ENCODE results near the gene LAMA2.

The LAMA2 gene

DNA sequence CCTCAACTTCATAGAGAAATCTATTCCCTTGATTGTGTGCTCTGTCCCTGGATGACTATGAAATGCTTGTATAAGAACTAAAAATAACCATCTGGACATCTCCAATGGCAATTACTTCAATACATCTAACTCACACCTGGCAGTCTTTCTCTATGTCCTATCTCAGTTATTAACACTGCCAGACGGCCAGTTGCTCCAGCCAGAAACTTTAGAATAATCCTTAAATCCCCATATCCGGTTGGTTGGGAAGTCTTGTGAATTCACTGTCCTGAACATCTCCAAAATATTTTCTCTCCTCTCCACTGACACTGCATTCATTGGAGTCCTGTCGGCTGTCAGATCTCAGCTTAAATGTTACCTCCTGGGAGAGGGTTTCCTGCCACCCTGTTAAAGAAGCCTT lies 12.2 kb upstream of the LAMA2 start:
- H3K4me3 ChIP-seq (ENCODE audit: low read length in 2 of 2) = no peak overlapping the region
- no peaks in the 10 kb centered on the region for H3K27me3 ChIP-seq (ENCODE audit: control insufficient read depth in 1 of 2, insufficient read depth in 2 of 2, low read length in 2 of 2)
- no peaks in the 10 kb centered on the region for H3K36me3 ChIP-seq (ENCODE audit: control insufficient read depth in 2 of 2, insufficient read depth in 2 of 2, low read length in 2 of 2)
- H3K27ac ChIP-seq (ENCODE audit: low read length) = no peak overlapping the region
- no peak overlapping the region for H3K9ac ChIP-seq (ENCODE audit: low read length in 2 of 2)
- H3K4me1 ChIP-seq (ENCODE audit: control insufficient read depth, insufficient read depth, low read length) = no peaks in the 10 kb centered on the region
- H3K9me3 ChIP-seq (ENCODE audit: control insufficient read depth in 2 of 2, low read length in 2 of 2) = no peaks in the 10 kb centered on the region

DNA sequence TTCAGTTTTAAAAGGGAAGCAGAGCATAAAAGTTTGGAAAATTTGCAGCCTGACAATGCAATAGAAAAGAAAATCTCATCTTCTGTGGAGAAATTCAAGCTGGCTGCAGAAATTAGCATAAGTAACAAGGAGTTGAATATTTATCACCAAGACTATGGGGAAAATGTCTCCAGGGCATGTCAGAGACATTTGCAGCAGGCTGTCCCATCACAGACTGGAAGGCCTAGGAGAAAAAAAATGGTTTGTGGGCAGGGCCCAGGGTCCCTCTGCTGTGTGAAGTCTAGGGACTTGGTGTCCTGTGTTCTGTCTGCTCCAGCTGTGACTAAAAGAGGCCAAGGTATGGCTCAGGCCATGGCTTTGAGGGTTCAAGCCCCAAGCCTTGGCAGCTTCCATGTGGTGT lies 8.1 kb upstream of the LAMA2 start:
- H3K36me3 ChIP-seq (ENCODE audit: control insufficient read depth in 2 of 2, insufficient read depth in 2 of 2, low read length in 2 of 2) = no peaks in the 10 kb centered on the region
- no peaks in the 10 kb centered on the region for H3K4me1 ChIP-seq (ENCODE audit: control insufficient read depth, insufficient read depth, low read length)
- no peaks in the 10 kb centered on the region for H3K9me3 ChIP-seq (ENCODE audit: control insufficient read depth in 2 of 2, low read length in 2 of 2)
- no peaks in the 10 kb centered on the region for H3K27me3 ChIP-seq (ENCODE audit: control insufficient read depth in 1 of 2, insufficient read depth in 2 of 2, low read length in 2 of 2)
- no peak overlapping the region for H3K9ac ChIP-seq (ENCODE audit: low read length in 2 of 2)
- H3K27ac ChIP-seq (ENCODE audit: low read length) = no peak overlapping the region
- no peak overlapping the region for H3K4me3 ChIP-seq (ENCODE audit: low read length in 2 of 2)

DNA sequence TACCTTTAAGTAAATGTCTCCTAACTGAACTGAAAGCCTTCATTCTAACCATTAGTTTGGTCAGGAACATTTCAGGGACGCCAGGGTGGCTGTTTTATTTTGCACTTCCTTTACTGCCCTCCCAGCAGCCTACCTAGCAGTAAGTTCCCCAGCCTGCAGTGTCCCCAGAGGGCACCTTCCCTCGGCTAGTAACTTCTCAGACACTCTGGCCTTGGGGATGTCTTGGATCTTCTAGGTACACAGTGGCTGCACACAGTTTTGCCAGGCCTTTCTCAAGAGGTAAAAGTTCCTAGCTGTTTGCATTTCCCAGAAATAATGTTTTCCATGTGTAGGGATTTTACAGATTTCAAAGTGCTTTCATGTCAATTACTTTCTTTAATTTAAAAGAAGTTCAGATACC lies 378 bp upstream of the LAMA2 start:
- H3K27ac ChIP-seq (ENCODE audit: low read length) = peak overlapping the region; percentile 46
- H3K4me3 ChIP-seq (ENCODE audit: low read length in 2 of 2) = peak overlapping the region; percentile 80 to 84
- H3K36me3 ChIP-seq (ENCODE audit: control insufficient read depth in 2 of 2, insufficient read depth in 2 of 2, low read length in 2 of 2) = no peaks in the 10 kb centered on the region
- no peaks in the 10 kb centered on the region for H3K4me1 ChIP-seq (ENCODE audit: control insufficient read depth, insufficient read depth, low read length)
- no peaks in the 10 kb centered on the region for H3K27me3 ChIP-seq (ENCODE audit: control insufficient read depth in 1 of 2, insufficient read depth in 2 of 2, low read length in 2 of 2)
- no peaks in the 10 kb centered on the region for H3K9me3 ChIP-seq (ENCODE audit: control insufficient read depth in 2 of 2, low read length in 2 of 2)
- peak overlapping the region; percentile 60 to 61 for H3K9ac ChIP-seq (ENCODE audit: low read length in 2 of 2)

DNA sequence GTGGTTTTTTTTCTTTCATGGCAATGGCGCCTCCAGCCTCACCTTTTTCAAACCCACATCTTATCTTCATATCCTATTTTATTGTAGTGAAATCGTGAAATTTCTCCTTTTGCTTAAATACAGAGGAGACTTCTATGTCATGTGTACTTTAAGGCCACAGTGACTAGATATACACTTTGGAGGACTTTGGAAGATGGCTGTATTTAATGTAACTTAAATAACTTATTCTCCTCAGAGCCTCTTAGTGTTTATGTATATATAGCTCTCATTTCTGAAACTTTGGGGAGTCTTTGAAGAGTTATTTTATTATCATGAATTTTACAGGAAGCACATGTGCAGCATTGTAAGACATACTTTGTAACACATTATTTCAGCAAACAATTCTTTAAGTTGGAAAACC lies 968 bp downstream of the LAMA2 start:
- peak overlapping the region in 1 of 2 donors; percentile 34 for H3K9ac ChIP-seq (ENCODE audit: low read length in 2 of 2)
- H3K4me1 ChIP-seq (ENCODE audit: control insufficient read depth, insufficient read depth, low read length) = no peaks in the 10 kb centered on the region
- no peaks in the 10 kb centered on the region for H3K27me3 ChIP-seq (ENCODE audit: control insufficient read depth in 1 of 2, insufficient read depth in 2 of 2, low read length in 2 of 2)
- H3K9me3 ChIP-seq (ENCODE audit: control insufficient read depth in 2 of 2, low read length in 2 of 2) = no peaks in the 10 kb centered on the region
- peak overlapping the region; percentile 21 to 84 for H3K4me3 ChIP-seq (ENCODE audit: low read length in 2 of 2)
- H3K27ac ChIP-seq (ENCODE audit: low read length) = no peak overlapping the region
- no peaks in the 10 kb centered on the region for H3K36me3 ChIP-seq (ENCODE audit: control insufficient read depth in 2 of 2, insufficient read depth in 2 of 2, low read length in 2 of 2)

DNA sequence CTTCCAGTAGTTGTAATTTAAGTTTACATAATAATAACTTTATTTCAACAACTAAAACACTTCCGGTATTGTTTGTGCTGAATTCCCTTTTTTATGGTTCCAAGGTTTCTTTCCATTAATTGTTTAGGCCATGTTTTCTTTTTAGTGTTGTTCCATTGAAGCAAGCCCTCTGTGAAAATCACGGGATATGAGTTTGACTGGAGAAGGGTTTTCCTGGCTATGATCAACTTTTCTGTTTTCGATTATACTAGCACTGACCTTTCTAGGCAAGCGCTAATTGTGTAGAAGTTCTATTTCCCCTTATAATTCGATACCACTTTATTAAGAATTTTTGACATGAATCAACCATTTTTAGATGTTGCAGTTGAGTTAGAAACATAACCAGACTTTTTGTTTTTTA lies 2.4 kb downstream of the LAMA2 start:
- no peaks in the 10 kb centered on the region for H3K36me3 ChIP-seq (ENCODE audit: control insufficient read depth in 2 of 2, insufficient read depth in 2 of 2, low read length in 2 of 2)
- H3K4me1 ChIP-seq (ENCODE audit: control insufficient read depth, insufficient read depth, low read length) = no peaks in the 10 kb centered on the region
- H3K27ac ChIP-seq (ENCODE audit: low read length) = no peak overlapping the region
- no peak overlapping the region for H3K9ac ChIP-seq (ENCODE audit: low read length in 2 of 2)
- peak overlapping the region in 1 of 2 donors; percentile 84 for H3K4me3 ChIP-seq (ENCODE audit: low read length in 2 of 2)
- H3K27me3 ChIP-seq (ENCODE audit: control insufficient read depth in 1 of 2, insufficient read depth in 2 of 2, low read length in 2 of 2) = no peaks in the 10 kb centered on the region
- H3K9me3 ChIP-seq (ENCODE audit: control insufficient read depth in 2 of 2, low read length in 2 of 2) = no peaks in the 10 kb centered on the region

DNA sequence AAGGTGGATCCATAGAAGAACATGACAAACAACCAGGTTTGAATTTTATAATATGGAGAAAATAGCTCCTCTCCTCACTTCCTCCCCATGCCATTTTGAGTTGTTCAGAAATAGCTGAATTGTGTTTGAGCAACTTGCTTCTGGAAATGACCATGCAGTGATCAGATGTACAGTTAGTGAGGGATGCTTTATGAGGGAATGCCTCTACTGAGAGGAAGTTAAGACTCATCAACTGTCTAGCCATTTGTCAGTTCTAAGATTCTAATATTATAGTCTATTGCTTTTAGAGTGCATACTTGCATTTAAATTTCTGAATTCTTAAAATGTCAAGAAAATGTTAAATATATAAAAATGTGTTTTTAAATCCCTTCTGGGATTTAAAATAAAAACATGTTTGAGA lies 3.8 kb downstream of the LAMA2 start:
- no peak overlapping the region for H3K9ac ChIP-seq (ENCODE audit: low read length in 2 of 2)
- H3K4me1 ChIP-seq (ENCODE audit: control insufficient read depth, insufficient read depth, low read length) = no peaks in the 10 kb centered on the region
- peak overlapping the region in 1 of 2 donors; percentile 84 for H3K4me3 ChIP-seq (ENCODE audit: low read length in 2 of 2)
- no peaks in the 10 kb centered on the region for H3K9me3 ChIP-seq (ENCODE audit: control insufficient read depth in 2 of 2, low read length in 2 of 2)
- no peaks in the 10 kb centered on the region for H3K36me3 ChIP-seq (ENCODE audit: control insufficient read depth in 2 of 2, insufficient read depth in 2 of 2, low read length in 2 of 2)
- H3K27me3 ChIP-seq (ENCODE audit: control insufficient read depth in 1 of 2, insufficient read depth in 2 of 2, low read length in 2 of 2) = no peaks in the 10 kb centered on the region
- no peak overlapping the region for H3K27ac ChIP-seq (ENCODE audit: low read length)

DNA sequence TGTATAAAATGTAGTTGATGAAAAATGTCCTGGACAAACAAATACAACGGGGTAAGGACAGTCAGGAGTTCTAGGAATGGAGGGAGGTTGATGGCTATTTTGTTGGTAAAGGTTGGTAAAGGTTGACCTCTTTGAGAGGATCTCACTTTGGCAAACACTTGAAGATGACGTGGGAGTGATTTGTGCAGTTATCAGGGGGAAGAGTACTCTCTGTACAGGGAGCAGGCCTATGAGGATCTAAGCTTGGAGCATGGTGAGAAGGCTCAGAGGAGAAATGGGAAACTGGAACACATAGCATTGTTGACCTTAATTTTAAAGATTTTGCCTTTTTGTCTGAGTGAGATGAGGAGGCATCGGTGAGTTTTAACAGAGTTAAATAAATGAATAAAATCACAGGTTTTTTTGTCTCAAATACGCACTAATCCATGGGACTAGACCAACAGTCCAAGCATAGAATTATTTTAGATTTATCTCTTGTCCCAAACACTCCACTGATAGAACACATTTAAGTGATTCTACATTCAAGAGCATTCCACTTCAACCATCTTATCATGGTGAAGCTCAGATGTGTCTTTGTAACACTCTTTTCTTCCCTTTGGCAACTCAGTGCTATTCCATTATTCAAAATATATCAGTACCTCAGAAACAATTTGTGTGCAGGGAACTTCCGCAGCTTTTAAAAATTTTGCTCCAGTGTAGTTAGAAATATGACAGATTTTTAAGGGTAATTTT lies 5.7 kb downstream of the LAMA2 start:
- Histone ChIP-seq H3K36me3 (ENCODE audit: control insufficient read depth in 2 of 2, insufficient read depth in 2 of 2, low read length in 2 of 2) (no peaks in the 10 kb centered on the region), H3K27ac (ENCODE audit: low read length) (no peak overlapping the region), H3K9me3 (ENCODE audit: control insufficient read depth in 2 of 2, low read length in 2 of 2) (no peaks in the 10 kb centered on the region), H3K4me3 (ENCODE audit: low read length in 2 of 2) (no peak overlapping the region), H3K4me1 (ENCODE audit: control insufficient read depth, insufficient read depth, low read length) (no peaks in the 10 kb centered on the region), H3K9ac (ENCODE audit: low read length in 2 of 2) (no peak overlapping the region), H3K27me3 (ENCODE audit: control insufficient read depth in 1 of 2, insufficient read depth in 2 of 2, low read length in 2 of 2) (no peaks in the 10 kb centered on the region)

DNA sequence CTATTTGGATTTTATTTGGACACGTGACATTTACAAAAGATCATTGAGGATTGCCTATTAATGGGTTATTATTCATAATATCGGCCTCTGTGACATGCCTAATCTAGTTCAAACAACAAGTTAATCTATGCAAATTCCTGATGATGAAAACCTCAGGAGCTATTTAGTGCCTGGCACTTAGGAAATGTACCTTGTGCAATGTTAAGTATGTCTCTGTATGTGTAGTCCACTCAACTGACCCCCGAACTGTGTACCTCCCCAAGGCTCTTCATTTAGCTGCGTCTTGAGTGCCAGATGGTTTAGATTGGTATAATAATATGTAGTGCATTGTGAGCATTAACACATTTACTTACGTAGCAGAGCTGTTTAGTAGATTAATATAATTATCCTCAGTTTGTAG lies 6.9 kb downstream of the LAMA2 start:
- Histone ChIP-seq H3K36me3 (ENCODE audit: control insufficient read depth in 2 of 2, insufficient read depth in 2 of 2, low read length in 2 of 2) (no peaks in the 10 kb centered on the region), H3K4me3 (ENCODE audit: low read length in 2 of 2) (no peak overlapping the region), H3K9ac (ENCODE audit: low read length in 2 of 2) (no peak overlapping the region), H3K27ac (ENCODE audit: low read length) (no peak overlapping the region), H3K9me3 (ENCODE audit: control insufficient read depth in 2 of 2, low read length in 2 of 2) (no peaks in the 10 kb centered on the region), H3K27me3 (ENCODE audit: control insufficient read depth in 1 of 2, insufficient read depth in 2 of 2, low read length in 2 of 2) (no peaks in the 10 kb centered on the region), H3K4me1 (ENCODE audit: control insufficient read depth, insufficient read depth, low read length) (no peaks in the 10 kb centered on the region)

DNA sequence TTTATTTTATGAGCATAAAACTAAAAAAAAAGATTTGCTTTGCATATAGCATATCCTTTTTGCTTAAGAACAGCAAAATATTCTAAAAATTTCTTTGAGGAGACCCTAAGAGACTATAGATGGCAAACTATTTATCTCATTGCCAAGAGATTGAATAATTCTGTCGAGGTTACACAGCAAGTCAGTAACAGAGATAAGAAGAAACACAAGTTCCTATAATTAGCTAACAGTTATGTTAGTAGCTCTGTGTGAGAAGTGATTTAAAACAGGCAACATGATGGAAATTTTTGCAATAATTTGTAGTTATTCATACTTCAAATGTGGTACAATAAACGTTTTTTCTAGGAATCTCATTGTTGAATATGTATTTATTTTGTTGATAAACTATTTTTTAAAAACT lies 9.1 kb downstream of the LAMA2 start:
- Histone ChIP-seq H3K9ac (ENCODE audit: low read length in 2 of 2) (no peak overlapping the region), H3K27me3 (ENCODE audit: control insufficient read depth in 1 of 2, insufficient read depth in 2 of 2, low read length in 2 of 2) (no peaks in the 10 kb centered on the region), H3K36me3 (ENCODE audit: control insufficient read depth in 2 of 2, insufficient read depth in 2 of 2, low read length in 2 of 2) (no peaks in the 10 kb centered on the region), H3K4me3 (ENCODE audit: low read length in 2 of 2) (no peak overlapping the region), H3K9me3 (ENCODE audit: control insufficient read depth in 2 of 2, low read length in 2 of 2) (no peaks in the 10 kb centered on the region), H3K4me1 (ENCODE audit: control insufficient read depth, insufficient read depth, low read length) (no peaks in the 10 kb centered on the region), H3K27ac (ENCODE audit: low read length) (no peak overlapping the region)

DNA sequence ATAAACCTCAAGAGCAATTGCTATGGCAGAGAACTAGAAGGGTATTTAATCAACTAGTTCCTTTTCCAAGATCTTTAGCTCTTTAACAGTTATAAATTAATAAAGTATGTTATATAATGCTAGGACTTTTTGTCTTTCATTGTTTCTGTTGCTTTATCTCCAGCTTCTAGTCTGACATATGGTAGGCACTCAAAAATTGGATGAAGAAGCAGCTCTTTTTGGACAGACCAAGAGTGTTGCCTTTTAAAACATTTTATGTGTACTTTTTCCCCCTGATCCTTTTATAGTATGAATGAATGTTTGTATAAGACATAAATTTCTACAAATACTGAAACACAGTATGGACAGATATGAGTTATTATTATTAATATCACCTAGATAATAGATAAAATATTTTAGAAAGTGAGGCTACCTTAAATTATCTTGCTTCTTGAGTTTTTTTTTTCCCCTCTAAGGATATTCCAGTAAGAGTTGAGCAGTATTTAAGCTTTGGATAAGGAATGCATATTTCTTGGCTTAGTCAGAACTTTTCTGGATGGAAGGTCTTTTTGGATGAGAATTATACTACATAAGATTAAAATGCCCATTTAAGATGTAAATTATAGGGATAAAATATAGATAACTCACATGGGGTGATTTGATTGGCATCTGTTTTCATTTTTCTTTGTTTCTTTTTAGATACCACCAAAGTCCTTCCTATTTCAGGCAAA lies 16.6 kb downstream of the LAMA2 start:
- Histone ChIP-seq H3K36me3 (ENCODE audit: control insufficient read depth in 2 of 2, insufficient read depth in 2 of 2, low read length in 2 of 2) (no peaks in the 10 kb centered on the region), H3K27ac (ENCODE audit: low read length) (no peak overlapping the region), H3K9ac (ENCODE audit: low read length in 2 of 2) (no peak overlapping the region), H3K4me3 (ENCODE audit: low read length in 2 of 2) (no peak overlapping the region), H3K4me1 (ENCODE audit: control insufficient read depth, insufficient read depth, low read length) (no peaks in the 10 kb centered on the region), H3K9me3 (ENCODE audit: control insufficient read depth in 2 of 2, low read length in 2 of 2) (no peaks in the 10 kb centered on the region), H3K27me3 (ENCODE audit: control insufficient read depth in 1 of 2, insufficient read depth in 2 of 2, low read length in 2 of 2) (no peaks in the 10 kb centered on the region)

DNA sequence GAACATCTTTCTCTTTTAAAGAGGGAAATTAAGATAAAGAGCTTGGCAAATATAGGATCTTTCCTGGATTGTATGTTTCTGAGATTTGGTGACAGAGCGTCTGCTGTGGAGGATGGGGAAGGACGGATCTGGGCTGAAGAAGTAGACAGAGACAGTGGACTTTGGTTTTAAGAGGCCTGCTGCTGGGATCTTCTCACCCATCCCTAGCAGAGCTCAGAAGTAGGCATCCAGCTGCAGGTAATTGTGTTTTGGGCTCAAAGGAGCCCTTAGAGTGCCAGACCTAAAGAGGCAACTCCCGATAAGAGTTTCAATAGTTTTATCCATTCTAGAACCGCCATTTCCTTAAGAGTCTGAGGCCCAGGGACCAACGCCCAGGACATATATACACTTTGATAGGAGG lies 20.8 kb downstream of the LAMA2 start:
- no peaks in the 10 kb centered on the region for H3K9me3 ChIP-seq (ENCODE audit: control insufficient read depth in 2 of 2, low read length in 2 of 2)
- H3K27ac ChIP-seq (ENCODE audit: low read length) = no peak overlapping the region
- H3K9ac ChIP-seq (ENCODE audit: low read length in 2 of 2) = no peak overlapping the region
- no peaks in the 10 kb centered on the region for H3K36me3 ChIP-seq (ENCODE audit: control insufficient read depth in 2 of 2, insufficient read depth in 2 of 2, low read length in 2 of 2)
- H3K4me3 ChIP-seq (ENCODE audit: low read length in 2 of 2) = no peak overlapping the region
- H3K27me3 ChIP-seq (ENCODE audit: control insufficient read depth in 1 of 2, insufficient read depth in 2 of 2, low read length in 2 of 2) = no peaks in the 10 kb centered on the region
- H3K4me1 ChIP-seq (ENCODE audit: control insufficient read depth, insufficient read depth, low read length) = no peaks in the 10 kb centered on the region

Measured in stomach smooth muscle (tissue), 2 donors.